ENCODE data around the gene DGKE.

- TF ChIP-seq CTCF (IDR thresholded peaks at IDR 0.05; ENCODE audit: low read length) (no peak), EZH2 (IDR thresholded peaks at IDR 0.05; ENCODE audit: borderline replicate concordance, low read length) (no peak)
Observed at GRCh38 chr17:56806949-56807348, 27.0 kb upstream of the DGKE start.

All from OCI-LY1 (cell line).